Heart left ventricle (tissue), 13 donors: Measurements from ENCODE around the gene CYP21A2.
"Not testable (repeated sequence)": the region's sequence is repeated elsewhere in the genome, so short reads cannot be mapped to it uniquely, and the experiment has no call there.

Source experiments
- POLR2A ChIP-seq, 2 donors: fragments of 450-650 bp; IDR thresholded peaks; one replicate each; pipeline ENCODE4 v1.6.1; 2017; ENCODE audit warnings: antibody characterized with exemption in 2 of 2, mild to moderate bottlenecking in 2 of 2, moderate library complexity in 2 of 2
- TF ChIP-seq, protein P1 (sequence below), 12 donors: fragments of 200-600 bp; sonication (generic) in 4 of 12; IDR thresholded peaks; one replicate each; pipeline versions ENCODE4 v1.5.0 to v1.8.0; 2018 to 2022; ENCODE audit warnings: antibody characterized with exemption in 12 of 12, mild to moderate bottlenecking in 5 of 12
- donor health status: ischemic (EF 13 %, LVEDD 7.1; RV severe dilation, severe dysfunction).
- donor health status: DM: no; HTN: yes; CAD: no.
- donor health status: DM: no; HTN: no; CAD: no.
- donor health status: ischemic (EF 25% LVEDD 6.9; RV normal size, moderate dysfunction).
- donor health status: ischemic (EF 25% LVEDD 5.7; RV mildly dilated, moderate dysfunction).
- donor health status: ischemic (EF 35%, LVEDD 5.7; RV mildly dilated, moderate dysfunction).
- donor health status: nonischemic (EF 11% LVEDD 7.7; RV severe dilation, severe dysfunction).
- donor health status: DM: yes; HTN: yes; CAD: no.
- donor health status: PGD.
- donor health status: ischemic (EF 29% LVEDD 5.4; RV normal size, mild dysfunction).
- donor health status: nonischemic (EF 23%, LVEDD 6.1; RV moderate dilation, normal function).

DNA sequence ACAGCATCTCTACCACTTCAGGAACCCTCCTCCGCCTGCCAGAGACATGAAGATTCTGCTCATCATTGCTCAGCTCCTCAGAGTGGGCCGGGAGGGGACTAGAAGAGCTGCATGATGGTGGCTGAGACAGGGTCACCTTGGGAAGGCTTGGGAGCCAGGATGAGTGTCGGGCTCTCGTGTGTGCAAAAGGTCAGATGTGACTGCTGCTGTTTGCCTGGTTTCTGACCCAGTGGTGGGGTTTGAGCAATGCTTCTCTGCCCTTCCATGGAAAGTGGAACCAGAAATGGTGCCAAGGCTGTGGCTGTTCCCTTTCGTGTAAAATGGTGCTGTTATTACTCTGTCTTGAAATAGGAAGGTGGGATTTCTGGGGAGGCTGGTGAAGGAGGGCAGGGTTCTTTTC is 24.5 kb upstream of the CYP21A2 start:
- TF ChIP-seq, protein P1, sequence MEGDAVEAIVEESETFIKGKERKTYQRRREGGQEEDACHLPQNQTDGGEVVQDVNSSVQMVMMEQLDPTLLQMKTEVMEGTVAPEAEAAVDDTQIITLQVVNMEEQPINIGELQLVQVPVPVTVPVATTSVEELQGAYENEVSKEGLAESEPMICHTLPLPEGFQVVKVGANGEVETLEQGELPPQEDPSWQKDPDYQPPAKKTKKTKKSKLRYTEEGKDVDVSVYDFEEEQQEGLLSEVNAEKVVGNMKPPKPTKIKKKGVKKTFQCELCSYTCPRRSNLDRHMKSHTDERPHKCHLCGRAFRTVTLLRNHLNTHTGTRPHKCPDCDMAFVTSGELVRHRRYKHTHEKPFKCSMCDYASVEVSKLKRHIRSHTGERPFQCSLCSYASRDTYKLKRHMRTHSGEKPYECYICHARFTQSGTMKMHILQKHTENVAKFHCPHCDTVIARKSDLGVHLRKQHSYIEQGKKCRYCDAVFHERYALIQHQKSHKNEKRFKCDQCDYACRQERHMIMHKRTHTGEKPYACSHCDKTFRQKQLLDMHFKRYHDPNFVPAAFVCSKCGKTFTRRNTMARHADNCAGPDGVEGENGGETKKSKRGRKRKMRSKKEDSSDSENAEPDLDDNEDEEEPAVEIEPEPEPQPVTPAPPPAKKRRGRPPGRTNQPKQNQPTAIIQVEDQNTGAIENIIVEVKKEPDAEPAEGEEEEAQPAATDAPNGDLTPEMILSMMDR (IDR thresholded peaks at IDR 0.05), result not testable (repeated sequence)
- not testable (repeated sequence) for TF ChIP-seq POLR2A (IDR thresholded peaks at IDR 0.05)
